Loucy (cell line): ENCODE data around the gene TUFT1.
A peak's percentile ranks its signal among the peaks of the same experiment; 100 is the strongest.
"Not testable (repeated sequence)": the region's sequence is repeated elsewhere in the genome, so short reads cannot be mapped to it uniquely, and the experiment has no call there.

Experiments
- H2AFZ ChIP-seq: fragments of 200-600 bp; sonication (generic); 2 replicates; pipeline ENCODE4 v1.6.0; 2016; ENCODE audit warnings: antibody characterized with exemption, mild to moderate bottlenecking, low read length, moderate library complexity
- H3F3A ChIP-seq: fragments of 200-600 bp; 2 replicates; pipeline ENCODE4 v1.6.0; 2016; ENCODE audit warnings: antibody characterized with exemption, low read depth, mild to moderate bottlenecking
- H3K27me3 ChIP-seq: fragments of 200-600 bp; sonication (generic); 2 replicates; pipeline ENCODE4 v1.6.1; 2014; ENCODE audit warnings: low read length, mild to moderate bottlenecking; ENCODE audit not compliant: insufficient read depth, poor library complexity, severe bottlenecking
- H3K36me3 ChIP-seq: fragments of 200-600 bp; sonication (generic); 2 replicates; pipeline ENCODE4 v1.6.1; 2016; ENCODE audit warnings: low read length; ENCODE audit not compliant: insufficient read depth
- H3K4me1 ChIP-seq: fragments of 200-600 bp; sonication (generic); 2 replicates; pipeline ENCODE4 v1.5.1; 2014; ENCODE audit warnings: low read length, mild to moderate bottlenecking; ENCODE audit not compliant: insufficient read depth, poor library complexity, severe bottlenecking
- H3K4me2 ChIP-seq: fragments of 200-600 bp; sonication (generic); 2 replicates; pipeline ENCODE4 v1.6.0; 2014; ENCODE audit warnings: antibody characterized with exemption, low read length, low read depth, mild to moderate bottlenecking; ENCODE audit not compliant: poor library complexity, severe bottlenecking
- H3K4me3 ChIP-seq: fragments of 200-600 bp; sonication (generic); 2 replicates; pipeline ENCODE4 v1.5.1; 2014; ENCODE audit warnings: low read length, mild to moderate bottlenecking, mixed read lengths; ENCODE audit not compliant: poor library complexity, severe bottlenecking
- H3K79me2 ChIP-seq: fragments of 200-600 bp; sonication (generic); 2 replicates; pipeline ENCODE4 v1.6.1; 2014; ENCODE audit warnings: low read length; ENCODE audit not compliant: insufficient read depth
- H3K9ac ChIP-seq: fragments of 200-600 bp; sonication (generic); 2 replicates; pipeline ENCODE4 v1.6.0; 2014; ENCODE audit warnings: mild to moderate bottlenecking, low read depth, low read length, moderate library complexity; ENCODE audit not compliant: poor library complexity, severe bottlenecking
- H3K9me2 ChIP-seq: fragments of 200-600 bp; sonication (generic); replicated peaks from 2 replicates; pipeline ENCODE4 v1.6.1; 2016; ENCODE audit warnings: low read depth, low read length, mixed read lengths
- H3K9me3 ChIP-seq: fragments of 200-600 bp; sonication (generic); 2 replicates; pipeline ENCODE4 v1.6.1; 2014; ENCODE audit warnings: mild to moderate bottlenecking, antibody characterized with exemption, low read length, low read depth; ENCODE audit not compliant: insufficient read depth
- H4K20me1 ChIP-seq: fragments of 200-600 bp; sonication (generic); 2 replicates; pipeline ENCODE4 v1.6.0; 2014; ENCODE audit warnings: antibody characterized with exemption, low read length, mild to moderate bottlenecking; ENCODE audit not compliant: insufficient read depth, poor library complexity, severe bottlenecking
- EZH2phosphoT487 ChIP-seq: fragments of 200-600 bp; IDR thresholded peaks from 2 replicates; pipeline ENCODE4 v1.6.1; 2018; ENCODE audit warnings: antibody characterized with exemption, mild to moderate bottlenecking, moderate library complexity, borderline replicate concordance
- TF ChIP-seq, protein P1 (sequence below): fragments of 200-600 bp; sonication (generic); conservative IDR thresholded peaks from 2 replicates; pipeline ENCODE4 v1.5.1; 2014; ENCODE audit warnings: mild to moderate bottlenecking, antibody characterized with exemption, low read length

Gene TUFT1

DNA sequence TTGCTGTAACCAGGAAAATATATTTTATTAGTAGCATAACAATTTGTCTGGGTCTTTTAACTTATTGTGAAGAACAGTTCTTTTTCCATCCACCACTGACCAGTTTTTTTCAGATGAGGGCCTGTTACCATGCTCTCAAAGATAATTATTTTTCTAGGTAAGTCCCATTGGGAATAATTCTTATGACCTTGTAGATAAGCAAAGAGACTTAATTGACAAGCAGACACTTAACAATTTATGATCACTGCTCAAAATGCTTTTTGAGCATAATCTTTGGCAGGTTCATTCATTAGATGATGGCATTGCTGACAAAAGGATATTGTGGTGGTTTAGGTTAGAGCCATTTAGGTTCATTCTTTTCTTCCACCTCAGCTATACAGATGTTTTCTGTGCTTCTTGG, 78.4 kb downstream of the TUFT1 start:
- Histone ChIP-seq H4K20me1 (peaks cover 20% of the 10 kb centered on the region), H3K4me2 (peak overlapping the region; percentile 9), H3K36me3 (no peaks in the 10 kb centered on the region), H2AFZ (no peak overlapping the region), H3K9ac (no peak overlapping the region), H3K27me3 (no peaks in the 10 kb centered on the region), H3K9me2 (no peaks in the 10 kb centered on the region), H3K9me3 (no peaks in the 10 kb centered on the region), H3K4me3 (no peak overlapping the region), H3K79me2 (peaks cover 64% of the 10 kb centered on the region), H3F3A (no peaks in the 10 kb centered on the region), H3K4me1 (peaks cover 54% of the 10 kb centered on the region)
- TF ChIP-seq EZH2phosphoT487 = no peak
- TF ChIP-seq, protein P1, sequence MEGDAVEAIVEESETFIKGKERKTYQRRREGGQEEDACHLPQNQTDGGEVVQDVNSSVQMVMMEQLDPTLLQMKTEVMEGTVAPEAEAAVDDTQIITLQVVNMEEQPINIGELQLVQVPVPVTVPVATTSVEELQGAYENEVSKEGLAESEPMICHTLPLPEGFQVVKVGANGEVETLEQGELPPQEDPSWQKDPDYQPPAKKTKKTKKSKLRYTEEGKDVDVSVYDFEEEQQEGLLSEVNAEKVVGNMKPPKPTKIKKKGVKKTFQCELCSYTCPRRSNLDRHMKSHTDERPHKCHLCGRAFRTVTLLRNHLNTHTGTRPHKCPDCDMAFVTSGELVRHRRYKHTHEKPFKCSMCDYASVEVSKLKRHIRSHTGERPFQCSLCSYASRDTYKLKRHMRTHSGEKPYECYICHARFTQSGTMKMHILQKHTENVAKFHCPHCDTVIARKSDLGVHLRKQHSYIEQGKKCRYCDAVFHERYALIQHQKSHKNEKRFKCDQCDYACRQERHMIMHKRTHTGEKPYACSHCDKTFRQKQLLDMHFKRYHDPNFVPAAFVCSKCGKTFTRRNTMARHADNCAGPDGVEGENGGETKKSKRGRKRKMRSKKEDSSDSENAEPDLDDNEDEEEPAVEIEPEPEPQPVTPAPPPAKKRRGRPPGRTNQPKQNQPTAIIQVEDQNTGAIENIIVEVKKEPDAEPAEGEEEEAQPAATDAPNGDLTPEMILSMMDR = no peak

DNA sequence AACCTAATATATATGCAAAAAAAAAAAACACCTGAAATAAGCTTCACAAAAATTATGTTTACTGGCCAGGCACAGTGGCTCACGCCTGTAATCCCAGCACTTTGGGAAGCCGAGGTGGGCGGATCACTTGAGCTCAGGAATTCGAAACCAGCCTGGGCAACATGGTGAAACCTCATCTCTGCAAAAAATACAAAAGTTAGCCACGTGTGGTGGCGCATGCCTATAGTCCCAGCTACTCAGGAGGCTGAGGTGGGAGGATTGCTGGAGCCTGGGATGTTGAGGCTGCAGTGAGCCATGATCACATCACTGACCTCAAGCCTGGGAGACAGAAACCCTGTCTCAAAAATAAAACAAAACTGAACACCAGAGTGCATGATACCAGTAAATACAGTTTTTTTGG, 78.9 kb downstream of the TUFT1 start:
- not testable (repeated sequence) for H3K9ac ChIP-seq, H3K9me3 ChIP-seq, H2AFZ ChIP-seq, H3K27me3 ChIP-seq, H3K36me3 ChIP-seq, H3K4me3 ChIP-seq, H3F3A ChIP-seq, H3K9me2 ChIP-seq
- Histone ChIP-seq H3K4me2 (peak overlapping the region; percentile 14), H3K79me2 (peaks cover 59% of the 10 kb centered on the region), H3K4me1 (peaks cover 51% of the 10 kb centered on the region), H4K20me1 (peaks cover 18% of the 10 kb centered on the region)

DNA sequence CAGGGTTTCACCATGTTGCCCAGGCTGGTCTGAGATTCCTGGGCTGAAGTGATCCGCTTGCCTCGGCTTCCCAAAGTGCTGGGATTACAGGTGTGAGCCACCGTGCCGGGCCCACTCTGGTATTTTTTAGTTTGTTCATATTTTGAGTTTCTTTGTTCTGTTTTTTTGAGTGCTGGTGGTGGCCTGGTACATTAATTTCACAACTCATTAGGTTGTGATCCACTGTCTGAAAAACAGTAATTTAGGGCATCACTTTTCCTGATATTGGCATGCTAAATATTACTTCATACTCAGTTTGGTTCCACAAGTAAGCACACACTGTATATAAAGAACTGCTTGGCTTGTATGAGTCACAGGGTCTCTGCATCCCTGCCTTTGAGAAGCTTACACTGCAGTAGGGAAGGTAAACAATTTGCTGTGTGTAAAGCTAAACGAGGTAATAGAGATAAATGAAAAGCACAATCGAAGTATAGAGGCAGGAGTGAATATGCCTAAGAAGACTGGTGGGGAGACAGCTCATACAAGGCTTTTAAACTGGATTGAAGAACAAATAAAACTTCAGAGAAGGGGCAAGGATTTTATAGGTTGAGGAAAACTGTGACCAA, 79.5 kb downstream of the TUFT1 start:
- Histone ChIP-seq H2AFZ (no peak overlapping the region), H3K79me2 (peaks cover 54% of the 10 kb centered on the region), H4K20me1 (peaks cover 18% of the 10 kb centered on the region), H3K4me3 (no peak overlapping the region), H3K9ac (no peak overlapping the region), H3K4me2 (peak overlapping the region; percentile 14), H3K4me1 (peaks cover 47% of the 10 kb centered on the region), H3F3A (no peaks in the 10 kb centered on the region), H3K36me3 (no peaks in the 10 kb centered on the region), H3K9me3 (no peaks in the 10 kb centered on the region), H3K27me3 (no peaks in the 10 kb centered on the region), H3K9me2 (no peaks in the 10 kb centered on the region)
- TF ChIP-seq EZH2phosphoT487 = no peak
- TF ChIP-seq, protein P1 = no peak

DNA sequence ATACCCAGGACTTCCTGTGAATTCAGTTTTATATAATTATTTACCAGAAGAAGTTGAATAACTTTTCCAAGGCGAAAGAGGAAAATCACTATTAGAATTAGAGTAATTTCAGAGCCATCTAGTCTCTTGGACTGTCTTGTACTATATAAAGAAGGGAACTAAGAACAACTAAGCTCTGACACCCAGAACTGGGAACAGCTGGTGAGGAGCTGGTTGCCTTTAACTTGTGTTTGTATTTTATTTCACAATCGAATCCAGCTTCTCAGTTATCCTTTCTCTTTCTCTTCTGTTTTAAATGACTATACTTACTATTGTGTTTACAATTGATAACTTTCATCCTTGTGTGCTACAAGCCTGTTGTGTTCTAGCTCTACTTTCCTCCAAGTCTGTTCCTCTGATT, 80.2 kb downstream of the TUFT1 start:
- Histone ChIP-seq H3K4me3 (no peak overlapping the region), H3K4me2 (peak overlapping the region; percentile 14), H3K9ac (no peak overlapping the region), H2AFZ (no peak overlapping the region), H3K9me2 (no peaks in the 10 kb centered on the region), H3K36me3 (no peaks in the 10 kb centered on the region), H3K4me1 (peaks cover 40% of the 10 kb centered on the region), H3F3A (no peaks in the 10 kb centered on the region), H4K20me1 (peaks cover 15% of the 10 kb centered on the region), H3K79me2 (peaks cover 48% of the 10 kb centered on the region), H3K27me3 (no peaks in the 10 kb centered on the region), H3K9me3 (no peaks in the 10 kb centered on the region)
- TF ChIP-seq, protein P1 = no peak
- no peak for TF ChIP-seq EZH2phosphoT487
